Stimulated activated CD4-positive, alpha-beta T cell treated with anti-CD3 and anti-CD28 coated beads, Interleukin-15, amount 100 ng/mL, for 1 hour (primary cell): Measurements from ENCODE around the gene PSKH1.
A peak's percentile ranks its signal among the peaks of the same experiment; 100 is the strongest.

Experiments used
- DNase-seq, 2 donors: peaks; one replicate each; pipeline ENCODE4 v3.0.0-alpha.2; 2020; ENCODE audit warnings: low read depth in 1 of 2, low spot score in 1 of 2

Gene PSKH1

GRCh38 chr16:67939507-67940445 is 46.7 kb downstream of the PSKH1 start:
- peak in 1 of 2 donors; percentile 44 for DNase-seq

GRCh38 chr16:67940446-67941089 is 47.5 kb downstream of the PSKH1 start:
- no peak for DNase-seq

- DNase-seq, result no peak
Observed at GRCh38 chr16:67941469-67942199, 48.6 kb downstream of the PSKH1 start.

- no peak for DNase-seq
Observed at GRCh38 chr16:67942200-67942509, 49.1 kb downstream of the PSKH1 start.

GRCh38 chr16:67942510-67943255 is 49.6 kb downstream of the PSKH1 start:
- DNase-seq, result no peak

GRCh38 chr16:67943256-67943618 is 50.2 kb downstream of the PSKH1 start:
- DNase-seq, result no peak

GRCh38 chr16:67943619-67944504 is 50.8 kb downstream of the PSKH1 start, which contains the start of gene LCAT:
Gene LCAT, minus strand, starts transcription at chr16:67944120. Its CDS starts 19 bp downstream, at chr16:67944101.
- no peak for DNase-seq

- DNase-seq, result no peak
Observed at GRCh38 chr16:67944690-67945391, 51.8 kb downstream of the PSKH1 start.

GRCh38 chr16:67945392-67945933 is 52.4 kb downstream of the PSKH1 start:
- DNase-seq, result no peak

GRCh38 chr16:67946128-67946569 is 53.1 kb downstream of the PSKH1 start:
- DNase-seq, result no peak

GRCh38 chr16:67946966-67947558 is 54.0 kb downstream of the PSKH1 start:
- no peak for DNase-seq

GRCh38 chr16:67948015-67948414 is 55.0 kb downstream of the PSKH1 start:
- DNase-seq, result no peak

- DNase-seq, result no peak
Observed at GRCh38 chr16:67949645-67950044, 56.6 kb downstream of the PSKH1 start.

- DNase-seq, result no peak
Observed at GRCh38 chr16:67950335-67950843, 57.3 kb downstream of the PSKH1 start.

GRCh38 chr16:67951485-67951884 is 58.4 kb downstream of the PSKH1 start:
- DNase-seq, result no peak

- no peak for DNase-seq
Observed at GRCh38 chr16:67953641-67954375, 60.8 kb downstream of the PSKH1 start.

- DNase-seq, result no peak
Observed at GRCh38 chr16:67954421-67955196, 61.6 kb downstream of the PSKH1 start.
